HepG2 (cell line): ENCODE data around the gene HSPE1. TPM values are rescaled to one million over a fixed set of nuclear protein-coding genes. Genes with fewer than 3 reads are reported as not detected.
"Not testable (repeated sequence)": the region's sequence is repeated elsewhere in the genome, so short reads cannot be mapped to it uniquely, and the experiment has no call there.

Experiments
- ATAC-seq: fragments of 200-7000 bp; cut with Tn5 transposase; 3 replicates; pipeline ENCODE4 v1.9.1; 2020; ENCODE audit warnings: mild to moderate bottlenecking, moderate library complexity
- BruUV-seq: library from RNA; stranded (reverse); fragments of 400-500 nt; replicated peaks from 2 replicates; lab custom pipeline; 2021; lab: Mats Ljungman, UMichigan
- CTCF ChIA-PET: fragments of 300-600 bp; formaldehyde crosslinking; extraction: SDS; loops from one replicate; lab custom pipeline; 2021; ENCODE audit warnings: low total read pairs, inconsistent platforms, low intra/inter-chr PET ratio; lab: Yijun Ruan, JAX
- POLR2A ChIA-PET: fragments of 350-600 bp; sonication (Branson Sonifier 250); formaldehyde crosslinking; loops from one replicate; lab custom pipeline; 2020; ENCODE audit warnings: antibody characterized with exemption, inconsistent platforms; lab: Yijun Ruan, JAX
- DNase-seq: peaks from one replicate; pipeline ENCODE4 v3.0.0-alpha.2; 2015; ENCODE audit warnings: low spot score
- FAIRE-seq: peaks from 3 replicates; lab custom pipeline; 2011; peaks lifted over from hg19 to GRCh38; lab: Jason Lieb, UNC
- H2AFZ ChIP-seq: one replicate; pipeline ENCODE4 v1.6.1; 2011; ENCODE audit warnings: low read length, inconsistent platforms
- H3K27ac ChIP-seq: fragments of 300-600 bp; 3 replicates; pipeline ENCODE4 v1.8.0; 2011; ENCODE audit warnings: mixed run types, mild to moderate bottlenecking, mixed read lengths, low read length, inconsistent platforms; ENCODE audit not compliant: insufficient read depth; ENCODE audit errors: extremely low read length
- H3K27me3 ChIP-seq, 2 experiments: fragments of 200-600 bp in 1 of 2; 2 replicates in 1 of 2; 3 replicates in 1 of 2; pipeline versions ENCODE4 v1.6.0 to v1.8.0; 2011; ENCODE audit warnings: low read length in 2 of 2, mild to moderate bottlenecking in 2 of 2, moderate library complexity in 2 of 2, inconsistent platforms in 1 of 2; ENCODE audit not compliant: insufficient read depth in 2 of 2, control insufficient read depth in 1 of 2
- H3K36me3 ChIP-seq, 2 experiments: fragments of 200-600 bp in 1 of 2; replicated peaks in 1 of 2; 2 replicates in 1 of 2; 3 replicates in 1 of 2; pipeline versions ENCODE4 v1.5.1 to v1.8.0; 2011; ENCODE audit warnings: low read length in 2 of 2, inconsistent platforms in 1 of 2; ENCODE audit not compliant: insufficient read depth in 2 of 2, control insufficient read depth in 1 of 2
- H3K4me1 ChIP-seq: 2 replicates; pipeline ENCODE4 v1.5.1; 2012; ENCODE audit warnings: low read length, inconsistent platforms; ENCODE audit not compliant: insufficient read depth
- H3K4me2 ChIP-seq: 2 replicates; pipeline ENCODE4 v1.6.0; 2011; ENCODE audit warnings: low read depth, low read length, inconsistent platforms
- H3K4me3 ChIP-seq, 3 experiments: fragments of 200-600 bp in 1 of 3; sonication (generic), shearing (Covaris generic) in 1 of 3; replicated peaks in 1 of 3; 2 replicates each; pipeline ENCODE4 v1.5.1; 2011 to 2016; ENCODE audit warnings: low read length in 3 of 3, inconsistent platforms in 2 of 3, low read depth in 2 of 3, mild to moderate bottlenecking in 2 of 3, control low read depth in 1 of 3, mixed read lengths in 1 of 3; ENCODE audit not compliant: insufficient read depth in 1 of 3
- H3K79me2 ChIP-seq: one replicate; pipeline ENCODE4 v1.6.1; 2011; ENCODE audit warnings: low read length, inconsistent platforms; ENCODE audit not compliant: insufficient read depth
- H3K9ac ChIP-seq: 2 replicates; pipeline ENCODE4 v1.6.0; 2011; ENCODE audit warnings: mild to moderate bottlenecking, low read depth, low read length, inconsistent platforms; ENCODE audit not compliant: insufficient read depth
- H3K9me3 ChIP-seq: 2 replicates; pipeline ENCODE4 v1.5.1; 2012; ENCODE audit warnings: mild to moderate bottlenecking, low read length
- H4K20me1 ChIP-seq: 2 replicates; pipeline ENCODE4 v1.6.0; 2011; ENCODE audit warnings: inconsistent platforms, mild to moderate bottlenecking, low read length, moderate library complexity; ENCODE audit not compliant: insufficient read depth
- CBX1 ChIP-seq: IDR thresholded peaks from one replicate; pipeline ENCODE4 v1.6.1; 2016; ENCODE audit warnings: antibody characterized with exemption, low read depth
- FOXK1 ChIP-seq: sonication (generic); formaldehyde crosslinking; IDR thresholded peaks from 2 replicates; pipeline ENCODE4 v1.4.0; 2020; ENCODE audit warnings: low read depth, missing genetic modification reagents, borderline replicate concordance
- GATA4 ChIP-seq: sonication (generic); IDR thresholded peaks from 2 replicates; pipeline ENCODE4 v1.6.1; 2016; ENCODE audit warnings: antibody characterized with exemption, low read depth, borderline replicate concordance
- KAT7 ChIP-seq: IDR thresholded peaks from 2 replicates; pipeline ENCODE4 v1.6.1; 2018; ENCODE audit warnings: borderline replicate concordance, missing compliant biosample characterization
- MIER3 ChIP-seq: IDR thresholded peaks from 2 replicates; pipeline ENCODE4 v1.6.1; 2016; ENCODE audit warnings: missing compliant biosample characterization, borderline replicate concordance
- NFYB ChIP-seq: sonication (generic); formaldehyde crosslinking; IDR thresholded peaks from 2 replicates; pipeline ENCODE4 v1.4.0; 2020; ENCODE audit warnings: missing genetic modification reagents
- POLR2AphosphoS5 ChIP-seq: IDR thresholded peaks from 2 replicates; pipeline ENCODE4 v1.6.1; 2012; ENCODE audit warnings: low read depth, low read length
- REPIN1 ChIP-seq: sonication (generic); formaldehyde crosslinking; IDR thresholded peaks from 2 replicates; pipeline ENCODE4 v1.8.0; 2022; ENCODE audit warnings: missing genetic modification reagents, low read depth, mild to moderate bottlenecking, borderline replicate concordance
- SIN3A ChIP-seq: IDR thresholded peaks from 2 replicates; pipeline ENCODE4 v1.6.1; 2011; ENCODE audit warnings: low read depth, mild to moderate bottlenecking, control low read depth, low read length, borderline replicate concordance
- SMYD3 ChIP-seq: sonication (generic); formaldehyde crosslinking; IDR thresholded peaks from 2 replicates; pipeline ENCODE4 v1.8.1; 2023; ENCODE audit warnings: mild to moderate bottlenecking, missing genetic modification reagents
- TMF1 ChIP-seq: sonication (generic); formaldehyde crosslinking; IDR thresholded peaks from 2 replicates; pipeline ENCODE4 v1.8.1; 2022; ENCODE audit warnings: low read depth, missing genetic modification reagents
- ZMAT3 ChIP-seq: sonication (generic); formaldehyde crosslinking; conservative IDR thresholded peaks from 2 replicates; pipeline ENCODE4 v1.7.0; 2021; ENCODE audit warnings: missing genetic modification reagents
- ZNF230 ChIP-seq: sonication (generic); formaldehyde crosslinking; IDR thresholded peaks from 2 replicates; pipeline ENCODE4 v1.4.0; 2020; ENCODE audit warnings: mild to moderate bottlenecking, missing genetic modification reagents
- ZNF333 ChIP-seq: sonication (generic); formaldehyde crosslinking; IDR thresholded peaks from 2 replicates; pipeline ENCODE4 v1.4.0; 2020; ENCODE audit warnings: mild to moderate bottlenecking, missing genetic modification reagents, borderline replicate concordance
- WGBS: methylation state at CpG from one replicate; pipeline ENCODE4 v1.1.6; 2017; ENCODE audit warnings: low lambda C conversion rate; 5-methylcytosine and 5-hydroxymethylcytosine counted together
- in situ Hi-C: cut with HindIII; loops from 2 replicates; pipeline ENCODE4 v1.10.0; 2017; ENCODE audit warnings: low pct_unique_long_range_greater_than_20kb; ENCODE audit not compliant: extremely low pct_ligation_motif_present
- intact Hi-C: fragments of 100-400 bp; cut with micrococcal nuclease; formaldehyde crosslinking; loops from one replicate; pipeline ENCODE4 v1.10.0; 2022; ENCODE audit not compliant: unreplicated experiment
- polyA plus RNA-seq, 8 experiments: library from polyadenylated mRNA; depleted of rRNA in 3 of 8; stranded (reverse) in 7 of 8; unstranded in 1 of 8; fragments of >200 nt; fragmentation: Illumina TruSeq in 4 of 8; extraction: Trizol in 4 of 8; gene quantifications; 2 replicates each; pipeline versions ENCODE4 v1.2.1 to v1.2.3, GENCODE V29; 2011 to 2016; ENCODE audit warnings: low read depth in 4 of 8, missing spikeins in 1 of 8, mixed read lengths in 1 of 8; ENCODE audit not compliant: insufficient read depth in 1 of 8
- total RNA-seq, 5 experiments: library from RNA; depleted of rRNA; stranded (reverse); fragments of >200 nt; fragmentation: Illumina TruSeq; extraction: Trizol; gene quantifications; 2 replicates each; pipeline ENCODE4 v1.2.3, GENCODE V29; 2016; ENCODE audit warnings: low read depth in 1 of 5
- TF ChIP-seq, protein P1 (sequence below): sonication (generic); formaldehyde crosslinking; IDR thresholded peaks from 2 replicates; pipeline ENCODE4 v1.5.1; 2020; ENCODE audit warnings: mild to moderate bottlenecking, missing genetic modification reagents
- TF ChIP-seq, protein P2 (sequence below): sonication (generic); formaldehyde crosslinking; IDR thresholded peaks from 2 replicates; pipeline ENCODE4 v1.8.0; 2022; ENCODE audit warnings: mild to moderate bottlenecking, missing genetic modification reagents, borderline replicate concordance
- TF ChIP-seq, protein P3 (sequence below): sonication (generic); formaldehyde crosslinking; IDR thresholded peaks from 2 replicates; pipeline ENCODE4 v1.4.0; 2020; ENCODE audit warnings: mild to moderate bottlenecking, missing genetic modification reagents

The HSPE1 gene
- total and polyA plus RNA-seq, 2 of the 13 experiments (the other 11 are each of a cell fraction or from before 2014, with no cell fraction given): 244 to 823 TPM

DNA sequence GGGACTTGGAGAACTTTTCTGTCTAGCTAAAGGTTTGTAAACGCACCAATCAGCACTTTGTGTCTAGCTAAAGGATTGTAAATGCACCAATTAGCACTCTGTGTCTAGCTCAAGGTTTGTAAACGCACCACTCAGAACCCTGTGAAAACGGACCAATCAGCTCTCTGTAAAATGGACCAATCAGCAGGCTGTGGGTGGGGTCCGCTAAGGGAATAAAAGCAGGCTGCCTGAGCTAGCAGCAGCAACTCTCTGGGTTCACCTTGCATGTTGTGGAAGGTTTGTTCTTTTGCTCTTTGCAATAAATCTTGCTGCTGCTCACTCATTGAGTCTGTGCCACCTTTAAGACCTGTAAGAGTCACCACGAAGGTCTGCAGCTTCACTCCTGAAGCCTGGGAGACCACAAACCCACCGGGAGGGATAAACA, 49.2 kb upstream of the HSPE1 start:
- ATAC-seq, in situ Hi-C loops, FAIRE-seq, H3K9me3 ChIP-seq, H3K36me3 ChIP-seq, CTCF ChIA-PET, BruUV-seq, H4K20me1 ChIP-seq, H3K27me3 ChIP-seq: not testable (repeated sequence)
- H3K27ac ChIP-seq: peak overlapping the region; percentile 78
- H3K79me2 ChIP-seq: peaks cover 31% of the 10 kb centered on the region
- POLR2A ChIA-PET: interaction anchor here (0.7 to 8.2 kb wide), 20 partner anchors 9 to 1795 kb away, joined by 3 to 306 read pairs (median 6); partner anchors contain the start of genes HSPD1, HSPE1, MARS2 and MOB4
- peak overlapping the region; percentile 90 for H3K4me2 ChIP-seq
- peak overlapping the region; percentile 65 to 79 (median 70) for H3K4me3 ChIP-seq
- H2AFZ ChIP-seq: peak overlapping the region; percentile 90
- peak overlapping the region; percentile 85 for H3K9ac ChIP-seq
- H3K4me1 ChIP-seq: peaks cover 24% of the 10 kb centered on the region
- intact Hi-C loops: loop anchor here (5.0 kb wide), 1 partner anchor 256 kb away; the partner anchor contains the start of gene MARS2
- DNase-seq: peak; percentile 74
- WGBS: 69% methylated on average over 6 of the region's 6 CpGs
- TF ChIP-seq NFYB (CRISPR knock-in tag) (peak; percentile 96), MIER3 (CRISPR knock-in tag) (0 out of 2 replicates have a peak, but pooled peaks have one; percentile 17), CBX1 (peak; percentile 32), POLR2AphosphoS5 (peak; percentile 96), ZNF230 (CRISPR knock-in tag) (0 out of 2 replicates have a peak, but pooled peaks have one; percentile 36), KAT7 (CRISPR knock-in tag) (peak; percentile 17; the same call in 1 of the 2 replicates), FOXK1 (CRISPR knock-in tag) (peak; percentile 72; the same call in 1 of the 2 replicates), REPIN1 (CRISPR knock-in tag) (0 out of 2 replicates have a peak, but pooled peaks have one; percentile 28), ZMAT3 (CRISPR knock-in tag) (0 out of 2 replicates have a peak, but pooled peaks have one; percentile 64), SMYD3 (peak; percentile 75; the same call in 1 of the 2 replicates), TMF1 (0 out of 2 replicates have a peak, but pooled peaks have one; percentile 46), GATA4 (peak; percentile 60; the same call in 1 of the 2 replicates), SIN3A (0 out of 2 replicates have a peak, but pooled peaks have one; percentile 43), ZNF333 (CRISPR knock-in tag) (peak; percentile 2; the same call in 1 of the 2 replicates)
- TF ChIP-seq, protein P1, sequence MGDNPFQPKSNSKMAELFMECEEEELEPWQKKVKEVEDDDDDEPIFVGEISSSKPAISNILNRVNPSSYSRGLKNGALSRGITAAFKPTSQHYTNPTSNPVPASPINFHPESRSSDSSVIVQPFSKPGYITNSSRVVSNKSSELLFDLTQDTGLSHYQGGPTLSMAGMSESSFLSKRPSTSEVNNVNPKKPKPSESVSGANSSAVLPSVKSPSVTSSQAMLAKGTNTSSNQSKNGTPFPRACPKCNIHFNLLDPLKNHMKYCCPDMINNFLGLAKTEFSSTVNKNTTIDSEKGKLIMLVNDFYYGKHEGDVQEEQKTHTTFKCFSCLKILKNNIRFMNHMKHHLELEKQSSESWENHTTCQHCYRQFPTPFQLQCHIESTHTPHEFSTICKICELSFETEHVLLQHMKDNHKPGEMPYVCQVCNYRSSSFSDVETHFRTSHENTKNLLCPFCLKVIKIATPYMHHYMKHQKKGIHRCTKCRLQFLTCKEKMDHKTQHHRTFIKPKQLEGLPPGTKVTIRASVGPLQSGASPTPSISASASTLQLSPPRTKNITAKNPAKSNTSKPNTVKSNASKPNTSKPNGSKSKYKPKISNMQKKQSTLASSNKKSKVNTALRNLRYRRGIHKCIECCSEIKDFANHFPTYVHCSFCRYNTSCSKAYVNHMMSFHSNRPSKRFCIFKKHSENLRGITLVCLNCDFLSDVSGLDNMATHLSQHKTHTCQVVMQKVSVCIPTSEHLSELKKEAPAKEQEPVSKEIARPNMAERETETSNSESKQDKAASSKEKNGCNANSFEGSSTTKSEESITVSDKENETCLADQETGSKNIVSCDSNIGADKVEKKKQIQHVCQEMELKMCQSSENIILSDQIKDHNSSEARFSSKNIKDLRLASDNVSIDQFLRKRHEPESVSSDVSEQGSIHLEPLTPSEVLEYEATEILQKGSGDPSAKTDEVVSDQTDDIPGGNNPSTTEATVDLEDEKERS (CRISPR knock-in tag): peak; percentile 51; the same call in 1 of the 2 replicates
- TF ChIP-seq, protein P2, sequence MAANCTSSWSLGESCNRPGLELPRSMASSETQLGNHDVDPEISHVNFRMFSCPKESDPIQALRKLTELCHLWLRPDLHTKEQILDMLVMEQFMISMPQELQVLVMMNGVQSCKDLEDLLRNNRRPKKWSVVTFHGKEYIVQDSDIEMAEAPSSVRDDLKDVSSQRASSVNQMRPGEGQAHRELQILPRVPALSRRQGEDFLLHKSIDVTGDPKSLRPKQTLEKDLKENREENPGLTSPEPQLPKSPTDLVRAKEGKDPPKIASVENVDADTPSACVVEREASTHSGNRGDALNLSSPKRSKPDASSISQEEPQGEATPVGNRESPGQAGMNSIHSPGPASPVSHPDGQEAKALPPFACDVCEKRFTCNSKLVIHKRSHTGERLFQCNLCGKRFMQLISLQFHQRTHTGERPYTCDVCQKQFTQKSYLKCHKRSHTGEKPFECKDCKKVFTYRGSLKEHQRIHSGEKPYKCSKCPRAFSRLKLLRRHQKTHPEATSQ (CRISPR knock-in tag): peak; percentile 73; the same call in 1 of the 2 replicates
- TF ChIP-seq, protein P3, sequence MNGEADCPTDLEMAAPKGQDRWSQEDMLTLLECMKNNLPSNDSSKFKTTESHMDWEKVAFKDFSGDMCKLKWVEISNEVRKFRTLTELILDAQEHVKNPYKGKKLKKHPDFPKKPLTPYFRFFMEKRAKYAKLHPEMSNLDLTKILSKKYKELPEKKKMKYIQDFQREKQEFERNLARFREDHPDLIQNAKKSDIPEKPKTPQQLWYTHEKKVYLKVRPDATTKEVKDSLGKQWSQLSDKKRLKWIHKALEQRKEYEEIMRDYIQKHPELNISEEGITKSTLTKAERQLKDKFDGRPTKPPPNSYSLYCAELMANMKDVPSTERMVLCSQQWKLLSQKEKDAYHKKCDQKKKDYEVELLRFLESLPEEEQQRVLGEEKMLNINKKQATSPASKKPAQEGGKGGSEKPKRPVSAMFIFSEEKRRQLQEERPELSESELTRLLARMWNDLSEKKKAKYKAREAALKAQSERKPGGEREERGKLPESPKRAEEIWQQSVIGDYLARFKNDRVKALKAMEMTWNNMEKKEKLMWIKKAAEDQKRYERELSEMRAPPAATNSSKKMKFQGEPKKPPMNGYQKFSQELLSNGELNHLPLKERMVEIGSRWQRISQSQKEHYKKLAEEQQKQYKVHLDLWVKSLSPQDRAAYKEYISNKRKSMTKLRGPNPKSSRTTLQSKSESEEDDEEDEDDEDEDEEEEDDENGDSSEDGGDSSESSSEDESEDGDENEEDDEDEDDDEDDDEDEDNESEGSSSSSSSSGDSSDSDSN: peak; percentile 30; the same call in 1 of the 2 replicates
